ENCODE results near the gene YPEL4. TPM values are rescaled to one million over a fixed set of nuclear protein-coding genes. Genes with fewer than 3 reads are reported as not detected.

Gene YPEL4
- total RNA-seq, 3 donors from 2014 or later = 0.39 to 2.4 (median 0.58) TPM

GRCh38 chr11:57639321-57640067, 10.2 kb downstream of the YPEL4 start:
- no peak for DNase-seq
- ATAC-seq = no peak
- no peak for TF ChIP-seq CTCF (IDR thresholded peaks at IDR 0.05)
- Histone ChIP-seq H3K4me3 (no peak overlapping the region), H3K4me1 (ENCODE audit: low read depth) (peaks cover 5% of the 10 kb centered on the region), H3K9me3 (no peaks in the 10 kb centered on the region), H3K36me3 (ENCODE audit: low read depth) (no peaks in the 10 kb centered on the region)
- intact Hi-C loops (cut with DNase I, micrococcal nuclease) = loop anchor here (5.0 to 10.0 kb wide), 3 partner anchors 67 to 295 kb away; partner anchors contain the start of gene UBE2L6 (in 1 of the 2)

- no peak for DNase-seq
- intact Hi-C loops (cut with DNase I, micrococcal nuclease) = no loop called here
- no peak for TF ChIP-seq CTCF (IDR thresholded peaks at IDR 0.05)
- H3K36me3 ChIP-seq (ENCODE audit: low read depth) = no peaks in the 10 kb centered on the region
- H3K9me3 ChIP-seq = no peaks in the 10 kb centered on the region
- H3K4me3 ChIP-seq = no peak overlapping the region
- ATAC-seq = peak; percentile 16
- H3K4me1 ChIP-seq (ENCODE audit: low read depth) = peaks cover 5% of the 10 kb centered on the region
These were observed 10.8 kb downstream of the YPEL4 start for GRCh38 chr11:57638811-57639320.

GRCh38 chr11:57638005-57638781, 11.5 kb downstream of the YPEL4 start:
- intact Hi-C loops (cut with DNase I, micrococcal nuclease) = no loop called here
- Histone ChIP-seq H3K4me3 (no peak overlapping the region), H3K36me3 (ENCODE audit: low read depth) (no peaks in the 10 kb centered on the region), H3K4me1 (ENCODE audit: low read depth) (peaks cover 5% of the 10 kb centered on the region), H3K9me3 (no peaks in the 10 kb centered on the region)
- DNase-seq = peak; percentile 33 to 50 (median 34)
- peak; percentile 60 for ATAC-seq
- no peak for TF ChIP-seq CTCF (IDR thresholded peaks at IDR 0.05)

GRCh38 chr11:57637626-57638004, 12.1 kb downstream of the YPEL4 start:
- DNase-seq (no peak), ATAC-seq (no peak)
- no peaks in the 10 kb centered on the region for H3K36me3 ChIP-seq (ENCODE audit: low read depth)
- H3K4me3 ChIP-seq = no peak overlapping the region
- H3K4me1 ChIP-seq (ENCODE audit: low read depth) = peaks cover 5% of the 10 kb centered on the region
- no peaks in the 10 kb centered on the region for H3K9me3 ChIP-seq
- intact Hi-C loops (cut with DNase I, micrococcal nuclease) = no loop called here
- no peak for TF ChIP-seq CTCF (IDR thresholded peaks at IDR 0.05)

- no peak for TF ChIP-seq CTCF (IDR thresholded peaks at IDR 0.05)
These were observed 14.5 kb downstream of the YPEL4 start for GRCh38 chr11:57635246-57635645.

More at GRCh38 chr11:57635246-57635645, 14.5 kb downstream of the YPEL4 start:
- Histone ChIP-seq H3K4me3 (no peak overlapping the region), H3K9me3 (no peaks in the 10 kb centered on the region), H3K36me3 (ENCODE audit: low read depth) (no peaks in the 10 kb centered on the region), H3K4me1 (ENCODE audit: low read depth) (peaks cover 5% of the 10 kb centered on the region)
- DNase-seq (no peak), ATAC-seq (no peak)
- intact Hi-C loops (cut with DNase I, micrococcal nuclease) = no loop called here

All from mucosa of descending colon (tissue), 3 donors.